Glutamatergic neuron (in vitro differentiated cells): ENCODE data around the gene SRGAP1. TPM values are rescaled to one million over a fixed set of nuclear protein-coding genes. Genes with fewer than 3 reads are reported as not detected.
"Not testable (repeated sequence)": the region's sequence is repeated elsewhere in the genome, so short reads cannot be mapped to it uniquely, and the experiment has no call there.

Experiments used
- DNase-seq: peaks from one replicate; pipeline ENCODE4 v3.0.0; 2022
- H3K27ac Mint-ChIP-seq: one replicate; pipeline ENCODE4 v1.8.0; 2020; ENCODE audit warnings: mild to moderate bottlenecking, mixed read lengths, inconsistent platforms; ENCODE audit not compliant: unreplicated experiment
- H3K27me3 Mint-ChIP-seq: one replicate; pipeline ENCODE4 v1.8.0; 2020; ENCODE audit warnings: mild to moderate bottlenecking, moderate library complexity, mixed read lengths, inconsistent platforms; ENCODE audit not compliant: unreplicated experiment
- H3K36me3 Mint-ChIP-seq: one replicate; pipeline ENCODE4 v1.8.0; 2020; ENCODE audit warnings: mild to moderate bottlenecking, mixed read lengths, inconsistent platforms; ENCODE audit not compliant: unreplicated experiment
- H3K4me1 Mint-ChIP-seq: one replicate; pipeline ENCODE4 v1.8.0; 2020; ENCODE audit warnings: mild to moderate bottlenecking, low read depth, mixed read lengths, inconsistent platforms; ENCODE audit not compliant: unreplicated experiment
- H3K4me3 Mint-ChIP-seq: one replicate; pipeline ENCODE4 v1.8.0; 2020; ENCODE audit warnings: mild to moderate bottlenecking, mixed read lengths, inconsistent platforms; ENCODE audit not compliant: unreplicated experiment
- H3K9me3 Mint-ChIP-seq: one replicate; pipeline ENCODE4 v1.8.0; 2020; ENCODE audit warnings: mild to moderate bottlenecking, moderate library complexity, mixed read lengths, inconsistent platforms; ENCODE audit not compliant: unreplicated experiment
- CTCF ChIP-seq: fragments of 200-600 bp; sonication (generic); IDR thresholded peaks from one replicate; pipeline ENCODE4 v1.5.0; 2021; ENCODE audit not compliant: partially characterized antibody, unreplicated experiment
- total RNA-seq: library from RNA; stranded (reverse); fragmentation: NEBNext Ultra II Directional; extraction: Animal tissue kit (Norgen Biotek cat#: 25700); gene quantifications from one replicate; pipeline ENCODE4 v1.2.1, GENCODE V29; 2021; ENCODE audit not compliant: unreplicated experiment

Gene SRGAP1
- total RNA-seq, 1 donor from 2014 or later = 52.0 TPM

DNA sequence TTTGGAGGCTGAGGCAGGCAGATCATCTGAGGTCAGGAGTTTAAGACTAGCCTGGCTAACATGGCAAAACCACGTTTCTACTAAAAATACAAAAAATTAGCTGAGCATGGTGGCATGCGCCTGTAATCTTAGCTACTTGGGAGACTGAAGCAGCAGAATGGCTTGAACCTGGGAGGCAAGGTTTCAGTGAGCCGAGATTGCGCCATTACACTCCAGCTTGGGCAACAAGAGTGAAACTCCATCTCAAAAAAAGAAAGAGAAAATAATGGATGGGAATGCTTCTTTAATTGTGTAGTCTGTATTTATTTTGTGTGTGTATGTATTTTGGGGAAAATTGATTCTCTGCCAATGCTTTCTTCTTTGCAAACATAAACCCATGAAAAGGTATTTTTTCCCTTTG, 32.5 kb downstream of the SRGAP1 start:
- Mint-ChIP-seq H3K9me3 (peaks cover 4% of the 10 kb centered on the region), H3K4me1 (peaks cover 7% of the 10 kb centered on the region), H3K36me3 (no peaks in the 10 kb centered on the region), H3K27ac (no peak overlapping the region), H3K4me3 (no peak overlapping the region), H3K27me3 (no peaks in the 10 kb centered on the region)
- no peak for DNase-seq
- no peak for TF ChIP-seq CTCF

- TF ChIP-seq CTCF = no peak
- H3K4me3 Mint-ChIP-seq = no peak overlapping the region
- H3K27ac Mint-ChIP-seq = no peak overlapping the region
- peaks cover 5% of the 10 kb centered on the region for H3K9me3 Mint-ChIP-seq
- H3K36me3 Mint-ChIP-seq = no peaks in the 10 kb centered on the region
- no peaks in the 10 kb centered on the region for H3K27me3 Mint-ChIP-seq
- H3K4me1 Mint-ChIP-seq = peaks cover 7% of the 10 kb centered on the region
- no peak for DNase-seq
Measured at GRCh38 chr12:63877693-63878092, 33.2 kb downstream of the SRGAP1 start.

DNA sequence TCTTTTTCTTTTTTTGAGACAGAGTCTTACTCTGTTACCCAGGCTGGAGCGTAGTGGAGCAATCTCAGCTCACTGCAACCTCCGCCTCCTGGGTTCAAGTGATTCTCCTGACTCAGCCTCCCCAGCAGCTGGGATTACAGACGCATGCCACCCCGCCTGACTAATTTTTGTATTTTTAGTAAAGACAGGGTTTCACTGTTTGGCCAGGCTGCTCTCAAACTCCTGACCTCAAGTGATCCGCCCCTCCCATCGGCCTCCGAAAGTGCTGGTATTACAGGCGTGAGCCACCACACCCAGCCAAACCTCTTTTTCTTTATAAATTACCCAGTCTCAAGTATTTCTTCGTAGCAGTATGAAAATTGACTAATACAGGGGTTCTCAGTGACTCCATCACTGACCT, 35.7 kb downstream of the SRGAP1 start:
- DNase-seq, H3K4me1 Mint-ChIP-seq, H3K27ac Mint-ChIP-seq, H3K9me3 Mint-ChIP-seq, H3K27me3 Mint-ChIP-seq, H3K36me3 Mint-ChIP-seq, H3K4me3 Mint-ChIP-seq: not testable (repeated sequence)

DNA sequence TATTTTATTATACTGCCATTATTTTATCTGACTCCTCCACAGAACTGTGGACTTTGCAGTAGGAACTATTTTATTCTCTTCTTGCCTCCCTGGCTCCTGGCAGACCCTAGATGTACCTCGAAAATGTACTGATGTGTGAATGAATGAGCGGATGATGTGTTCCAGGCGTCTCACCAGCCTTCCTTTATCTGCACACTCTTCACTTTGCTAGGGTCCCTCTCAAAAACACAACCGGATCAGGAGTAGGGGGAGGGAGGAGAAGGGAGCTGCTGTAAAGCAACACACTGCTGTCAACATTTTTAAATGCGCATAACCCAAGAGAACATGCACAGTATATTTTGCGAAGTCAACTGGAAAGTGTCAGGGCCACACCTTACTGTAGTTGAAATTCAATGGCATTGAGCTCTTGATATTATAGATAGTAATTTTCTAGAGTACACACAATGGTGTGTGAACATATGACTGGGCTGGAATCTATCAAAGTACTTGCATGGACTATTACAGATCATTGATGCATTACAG, 36.3 kb downstream of the SRGAP1 start:
- Mint-ChIP-seq H3K4me1 (peaks cover 7% of the 10 kb centered on the region), H3K27ac (peak overlapping the region; percentile 52), H3K9me3 (peaks cover 8% of the 10 kb centered on the region), H3K4me3 (no peak overlapping the region), H3K36me3 (peaks cover 5% of the 10 kb centered on the region), H3K27me3 (no peaks in the 10 kb centered on the region)
- DNase-seq = no peak
- no peak for TF ChIP-seq CTCF

GRCh38 chr12:63882844-63883243, 38.3 kb downstream of the SRGAP1 start:
- Mint-ChIP-seq H3K27ac (peak overlapping the region; percentile 89), H3K4me3 (peak overlapping the region; percentile 38), H3K27me3 (no peaks in the 10 kb centered on the region), H3K9me3 (peaks cover 8% of the 10 kb centered on the region), H3K4me1 (peaks cover 11% of the 10 kb centered on the region), H3K36me3 (peaks cover 5% of the 10 kb centered on the region)
- peak; percentile 73 for DNase-seq
- no peak for TF ChIP-seq CTCF

- Mint-ChIP-seq H3K36me3 (peaks cover 5% of the 10 kb centered on the region), H3K4me1 (peaks cover 18% of the 10 kb centered on the region), H3K27ac (no peak overlapping the region), H3K9me3 (peaks cover 12% of the 10 kb centered on the region), H3K4me3 (no peak overlapping the region), H3K27me3 (peaks cover 1% of the 10 kb centered on the region)
- TF ChIP-seq CTCF = no peak
- DNase-seq = no peak
Measured at GRCh38 chr12:63885401-63885800, 40.9 kb downstream of the SRGAP1 start.
